ENCODE data around the gene OS9. TPM values are rescaled to one million over a fixed set of nuclear protein-coding genes. Genes with fewer than 3 reads are reported as not detected.

OS9 gene
- total RNA-seq, 1 experiment from 2014 or later = 244 TPM

DNA sequence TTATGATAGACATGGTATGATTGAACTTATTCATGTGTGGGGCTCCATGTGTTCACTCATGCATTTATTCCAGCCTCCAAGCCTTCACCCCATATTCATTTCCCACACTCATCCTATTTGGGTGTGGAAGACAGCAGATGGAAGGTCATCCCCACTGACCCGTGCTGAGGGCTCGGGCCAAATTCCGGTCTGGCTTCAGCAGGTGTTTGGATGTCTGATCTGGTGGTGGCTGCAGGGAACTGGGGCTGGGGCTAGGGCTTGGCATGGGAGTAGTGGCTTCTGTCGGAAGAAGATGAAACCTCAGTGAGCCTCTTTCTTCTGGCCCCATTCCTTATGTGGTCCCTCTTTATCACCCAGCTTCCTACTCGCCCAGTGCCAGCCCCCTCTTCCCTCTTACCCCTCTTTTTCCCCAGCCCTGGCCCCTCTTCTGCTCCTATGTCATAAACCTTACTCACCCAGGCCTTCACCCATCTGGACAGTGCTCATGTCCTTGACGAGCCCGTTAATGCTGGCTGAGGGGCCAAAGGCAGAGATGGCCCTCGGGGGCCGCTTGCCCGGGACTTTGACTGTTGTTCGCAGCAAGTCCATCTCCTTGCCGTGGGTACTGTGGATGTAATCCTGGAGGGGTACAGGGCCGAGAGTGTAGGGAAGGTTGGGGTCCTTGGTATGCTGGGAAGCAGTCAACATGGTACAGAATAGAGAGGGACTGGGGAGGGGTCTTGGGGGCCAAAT lies 36.6 kb downstream of the OS9 start:
- in situ Hi-C loops (cut with HindIII; ENCODE audit: low pct_unique_long_range_greater_than_20kb, low sequenced_read_pairs) = no loop called here
- no peak for DNase-seq (ENCODE audit: low read depth, low spot score)

DNA sequence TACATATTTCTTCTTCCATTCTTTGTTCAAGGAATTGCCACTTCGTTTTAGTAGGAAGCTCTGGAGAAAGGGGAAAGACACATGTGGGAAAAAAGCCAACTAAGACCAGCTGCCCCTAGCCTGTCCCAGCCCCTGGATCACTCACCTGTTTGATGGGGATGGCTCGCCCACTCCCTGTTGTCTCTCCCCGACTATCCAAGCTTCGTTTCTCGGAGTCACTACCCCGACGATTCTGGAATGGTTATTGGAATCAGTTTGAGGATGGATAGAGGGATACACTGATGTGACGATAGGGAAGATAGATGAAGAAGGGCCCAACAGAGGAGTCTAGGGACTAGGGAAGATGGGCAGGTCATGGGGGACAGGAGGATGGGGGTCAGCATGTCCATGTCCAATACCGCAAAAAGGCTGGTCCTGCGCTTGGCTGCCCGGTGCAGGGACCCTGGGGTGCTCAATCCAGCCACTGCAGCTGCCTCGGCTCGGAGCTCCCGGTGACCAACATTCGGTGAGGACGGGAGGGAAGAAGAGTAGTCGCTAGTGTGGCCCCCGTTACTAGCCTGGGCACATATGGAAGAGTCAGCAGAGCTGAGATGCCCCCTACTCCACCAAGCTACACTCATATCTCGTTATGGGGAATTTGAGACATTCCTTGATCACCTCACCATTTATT lies 37.6 kb downstream of the OS9 start:
- in situ Hi-C loops (cut with HindIII; ENCODE audit: low pct_unique_long_range_greater_than_20kb, low sequenced_read_pairs) = no loop called here
- DNase-seq (ENCODE audit: low read depth, low spot score) = no peak

DNA sequence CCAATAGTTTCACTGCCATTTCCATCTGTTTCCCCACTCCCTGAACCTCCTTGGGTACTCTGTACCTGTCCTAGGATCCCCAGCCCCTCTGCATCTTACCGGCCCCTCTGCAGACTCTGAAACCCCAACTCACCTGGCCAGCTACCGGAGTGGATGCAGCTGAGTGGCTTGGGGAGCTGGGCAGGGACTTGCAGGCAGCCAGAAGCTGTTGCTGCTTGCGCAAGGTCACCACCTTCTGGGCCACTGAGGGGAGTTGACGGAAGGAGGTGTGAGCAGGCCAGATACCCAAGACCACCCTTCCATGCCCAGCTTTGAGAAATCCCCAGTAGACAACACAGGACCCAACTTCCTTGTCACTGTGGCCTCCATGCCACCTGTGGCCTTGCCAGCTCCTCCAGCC lies 38.3 kb downstream of the OS9 start:
- no peak for DNase-seq (ENCODE audit: low read depth, low spot score)
- in situ Hi-C loops (cut with HindIII; ENCODE audit: low pct_unique_long_range_greater_than_20kb, low sequenced_read_pairs) = no loop called here

DNA sequence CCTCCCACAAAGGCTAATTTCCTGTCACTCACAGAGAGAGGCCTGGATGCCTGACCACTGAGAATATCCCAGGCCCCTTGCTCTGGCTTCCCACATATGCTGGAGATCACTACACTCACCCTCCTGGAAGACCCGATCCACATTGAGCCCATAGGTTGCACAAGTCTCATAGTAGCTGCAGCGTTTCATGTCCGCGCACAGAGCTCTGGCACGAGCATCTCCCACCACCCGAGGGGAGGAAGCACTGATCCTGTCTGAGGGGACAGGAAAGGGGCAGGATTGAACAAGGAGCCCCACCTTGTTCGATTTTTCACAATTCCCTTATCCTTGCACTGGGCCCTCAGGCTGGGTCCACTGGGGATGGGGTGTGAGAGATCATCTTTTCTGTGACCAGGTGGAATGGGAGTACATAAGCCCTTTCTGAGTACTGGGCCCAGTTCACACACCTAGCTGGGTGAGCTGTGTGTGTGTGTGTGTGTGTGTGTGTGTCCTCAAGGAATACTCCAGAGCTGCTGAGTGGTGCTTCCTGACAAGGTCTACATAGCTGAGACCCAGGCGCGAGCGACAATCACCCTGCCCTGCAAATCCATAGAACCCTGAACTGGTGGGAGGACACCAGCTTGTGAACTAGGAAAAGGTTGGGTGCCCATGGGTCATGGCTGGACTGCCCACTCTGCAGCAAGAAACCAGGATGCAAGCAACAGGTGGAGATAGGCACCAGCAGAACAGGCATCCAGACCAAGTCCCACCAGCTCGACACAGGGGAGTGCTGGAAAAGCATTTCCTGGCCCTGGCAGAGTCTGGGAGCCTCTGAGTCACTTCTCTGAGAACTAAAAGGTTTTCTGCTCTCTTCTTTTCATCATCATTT lies 39.0 kb downstream of the OS9 start:
- in situ Hi-C loops (cut with HindIII; ENCODE audit: low pct_unique_long_range_greater_than_20kb, low sequenced_read_pairs) = no loop called here
- DNase-seq (ENCODE audit: low read depth, low spot score) = no peak

DNA sequence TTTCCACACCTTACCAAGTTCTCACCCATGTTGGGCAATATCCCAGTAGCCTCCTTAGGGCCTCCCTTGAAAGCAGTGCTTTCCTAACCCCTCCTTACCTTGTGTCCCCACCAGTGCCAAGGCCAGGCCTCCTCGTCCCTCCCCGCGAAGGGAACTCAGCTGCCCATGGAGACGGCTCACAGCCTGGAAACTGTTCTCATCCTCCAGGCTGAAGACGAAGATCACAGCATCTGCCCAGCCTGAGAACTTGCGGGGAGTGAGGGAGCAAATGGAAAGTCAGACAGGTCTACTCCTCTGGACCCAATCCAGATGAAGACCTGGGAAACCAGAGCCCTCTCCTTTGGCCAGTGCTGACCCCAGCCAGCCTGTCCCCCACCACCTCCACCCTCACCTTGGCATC lies 40.0 kb downstream of the OS9 start:
- in situ Hi-C loops (cut with HindIII; ENCODE audit: low pct_unique_long_range_greater_than_20kb, low sequenced_read_pairs) = no loop called here
- no peak for DNase-seq (ENCODE audit: low read depth, low spot score)

DNA sequence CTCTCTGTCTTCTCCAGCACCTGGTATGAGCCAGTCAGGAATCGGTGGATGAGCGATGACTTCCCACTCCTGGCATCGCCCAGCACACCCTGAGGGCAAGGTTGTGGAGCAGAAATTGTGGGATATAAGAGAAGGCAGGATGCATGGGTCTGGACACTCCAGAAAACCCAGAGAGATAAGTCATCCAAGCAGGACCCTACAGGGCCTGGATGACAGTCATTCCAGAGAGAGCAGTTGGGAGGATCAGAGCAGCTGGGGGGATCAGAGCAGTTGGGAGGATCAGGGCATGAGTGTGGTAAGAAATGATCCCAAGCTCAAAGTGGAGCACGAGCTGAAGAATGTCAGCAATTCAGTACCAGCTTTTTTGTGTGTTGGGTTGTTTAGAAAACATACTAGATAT lies 40.7 kb downstream of the OS9 start:
- DNase-seq (ENCODE audit: low read depth, low spot score) = no peak
- in situ Hi-C loops (cut with HindIII; ENCODE audit: low pct_unique_long_range_greater_than_20kb, low sequenced_read_pairs) = no loop called here

DNA sequence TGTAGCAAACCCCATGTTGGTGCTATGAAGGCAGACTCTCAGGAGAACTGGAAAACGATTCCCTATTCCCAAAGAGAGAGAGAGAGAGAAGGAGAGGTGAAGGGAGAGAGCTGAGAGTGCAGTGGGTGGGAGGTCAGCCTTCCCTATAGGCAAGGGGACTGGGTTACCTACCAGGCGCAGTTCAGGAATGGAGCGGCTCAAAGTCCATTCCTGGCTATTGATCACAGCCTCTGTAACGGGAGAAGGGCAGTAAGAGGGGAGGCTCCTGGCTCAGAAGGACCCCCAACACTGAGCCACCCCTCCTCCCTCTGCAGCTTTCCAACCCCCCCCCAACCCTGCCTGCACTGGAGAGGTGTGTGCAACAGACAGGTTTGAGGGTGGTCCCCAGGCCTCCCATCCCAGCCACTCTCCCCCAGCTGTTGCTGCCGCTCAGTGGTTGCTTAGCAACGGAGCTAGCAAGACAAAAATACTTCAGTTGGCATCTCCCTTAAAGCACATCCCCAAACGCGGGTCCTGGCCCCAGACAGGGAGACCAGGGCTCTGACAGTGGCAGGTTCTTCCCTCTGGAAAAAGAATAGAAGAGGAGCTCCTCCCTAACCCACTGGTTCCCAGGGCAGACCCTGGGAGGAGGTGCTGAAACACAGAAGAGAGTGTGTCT lies 41.4 kb downstream of the OS9 start:
- DNase-seq (ENCODE audit: low read depth, low spot score) = no peak

DNA sequence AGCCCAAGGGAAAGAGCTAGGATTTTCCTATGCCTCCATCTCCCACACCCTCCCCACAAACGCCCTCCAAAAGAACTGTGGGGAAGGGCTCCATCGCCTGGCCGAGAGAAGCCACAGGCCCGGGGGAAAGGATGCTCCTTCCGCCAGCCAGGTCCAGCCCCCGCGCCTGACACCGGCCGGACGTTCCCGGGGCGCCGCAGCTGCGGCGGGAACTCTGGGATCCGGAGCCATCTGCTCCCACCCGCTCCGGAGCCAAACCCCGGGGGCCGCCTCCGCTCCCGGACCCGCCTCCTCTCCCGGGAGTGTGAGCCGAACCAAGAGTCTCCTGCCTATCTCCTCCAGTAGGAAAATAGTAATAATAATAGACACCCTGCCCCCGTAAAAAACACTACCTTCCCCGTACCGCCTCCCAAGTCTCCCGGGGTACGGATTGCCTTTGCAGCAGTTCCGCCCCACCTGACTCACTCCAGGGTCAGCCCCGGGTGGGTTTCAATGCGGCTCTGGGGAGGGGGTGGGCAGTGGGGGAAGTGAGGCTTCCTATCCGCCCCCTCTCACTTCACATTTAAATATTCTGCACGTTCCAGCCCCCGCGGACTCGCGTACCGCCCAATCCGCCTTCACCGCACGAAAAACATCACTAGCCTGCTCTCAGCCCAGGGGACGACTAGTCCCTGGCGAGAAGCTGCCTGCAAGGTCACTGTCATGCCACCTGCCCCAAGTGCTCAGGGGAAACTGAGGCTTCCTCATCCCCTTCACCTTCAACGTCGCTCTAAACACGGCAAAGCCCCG lies 42.2 kb downstream of the OS9 start:
- in situ Hi-C loops (cut with HindIII; ENCODE audit: low pct_unique_long_range_greater_than_20kb, low sequenced_read_pairs) = no loop called here
- DNase-seq (ENCODE audit: low read depth, low spot score) = peak; percentile 59

More for the DNA sequence above, 41.4 kb downstream of the OS9 start:
- in situ Hi-C loops (cut with HindIII; ENCODE audit: low pct_unique_long_range_greater_than_20kb, low sequenced_read_pairs) = no loop called here

DNA sequence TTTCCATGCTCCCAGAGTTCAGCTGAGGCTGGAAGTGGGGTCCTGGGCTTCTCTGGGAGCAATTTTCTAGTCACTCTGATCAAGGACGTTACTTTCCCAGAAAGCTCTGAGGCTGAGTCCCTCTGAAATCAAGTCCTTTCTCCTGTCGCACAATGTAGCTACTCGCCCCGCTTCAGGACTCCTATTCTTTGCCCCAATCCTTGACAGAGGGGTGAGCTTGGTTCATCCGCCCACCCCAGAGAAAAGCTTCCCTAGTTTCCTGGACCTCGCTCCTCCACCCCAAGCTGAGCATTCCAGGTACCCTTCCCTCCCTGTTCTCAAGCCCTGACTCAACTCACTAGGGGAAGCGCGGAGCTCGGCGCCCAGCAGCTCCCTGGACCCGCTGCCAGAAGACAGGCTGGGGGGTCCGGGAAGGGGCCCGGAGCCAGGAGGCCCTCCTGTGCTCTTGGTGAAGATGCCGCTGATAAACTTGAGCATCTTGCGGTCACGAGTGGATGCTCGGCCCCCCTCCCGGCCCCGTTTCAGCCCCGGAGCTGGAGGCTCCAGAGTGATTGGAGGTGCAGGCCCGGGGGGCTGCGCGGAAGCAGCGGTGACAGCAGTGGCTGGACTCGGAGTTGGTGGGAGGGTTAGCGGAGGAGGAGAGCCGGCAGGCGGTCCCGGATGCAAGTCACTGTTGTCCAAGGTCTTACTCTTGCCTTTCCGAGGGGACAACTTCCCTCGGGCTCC lies 43.0 kb downstream of the OS9 start:
- in situ Hi-C loops (cut with HindIII; ENCODE audit: low pct_unique_long_range_greater_than_20kb, low sequenced_read_pairs) = no loop called here
- no peak for DNase-seq (ENCODE audit: low read depth, low spot score)

DNA sequence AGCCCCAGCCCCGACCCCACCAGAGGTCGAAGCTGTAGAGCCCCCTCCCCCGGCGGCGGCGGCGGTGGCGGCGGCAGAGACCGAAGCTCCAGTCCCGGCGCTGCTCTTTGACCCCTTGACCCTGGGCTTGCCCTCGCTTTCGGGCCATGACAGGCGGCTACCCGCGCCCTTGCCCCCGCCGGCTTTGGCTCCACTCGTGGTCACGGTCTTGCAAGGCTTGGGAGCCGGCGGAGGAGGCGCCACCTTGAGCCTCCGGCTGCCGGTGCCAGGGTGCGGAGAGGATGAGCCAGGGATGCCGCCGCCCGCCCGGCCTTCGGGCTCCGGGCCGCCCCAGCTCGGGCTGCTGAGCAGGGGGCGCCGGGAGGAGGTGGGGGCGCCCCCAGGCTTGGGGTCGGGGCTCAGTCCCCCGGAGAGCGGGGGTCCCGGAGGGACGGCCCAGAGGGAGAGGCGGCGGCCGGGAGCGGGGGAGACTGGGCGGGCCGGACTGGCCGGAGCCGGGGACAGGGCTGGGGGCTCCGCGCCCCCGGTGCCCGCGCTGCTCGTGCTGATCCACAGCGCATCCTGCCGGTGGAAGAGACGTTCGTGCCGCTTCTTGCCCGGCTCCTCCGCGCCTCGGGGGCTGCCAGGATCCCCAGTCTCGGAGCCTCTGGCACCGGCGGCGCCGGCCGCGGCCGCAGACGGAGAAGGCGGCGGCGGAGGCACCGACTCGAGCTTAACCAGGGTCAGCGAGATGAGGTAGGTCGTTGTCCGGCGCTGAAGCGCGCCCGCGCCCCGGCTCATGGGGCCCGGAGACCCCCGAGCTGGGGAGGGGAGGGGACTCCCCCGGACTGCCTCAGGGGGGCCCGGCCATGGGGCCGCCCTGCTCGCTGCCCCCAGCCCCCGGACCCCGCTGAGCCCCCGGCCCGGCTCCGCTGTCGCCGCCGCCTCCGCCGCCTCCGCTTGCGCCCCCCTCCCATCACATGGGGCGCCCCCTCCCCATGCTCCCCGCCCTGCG lies 43.8 kb downstream of the OS9 start:
- in situ Hi-C loops (cut with HindIII; ENCODE audit: low pct_unique_long_range_greater_than_20kb, low sequenced_read_pairs) = no loop called here
- DNase-seq (ENCODE audit: low read depth, low spot score) = no peak

DNA sequence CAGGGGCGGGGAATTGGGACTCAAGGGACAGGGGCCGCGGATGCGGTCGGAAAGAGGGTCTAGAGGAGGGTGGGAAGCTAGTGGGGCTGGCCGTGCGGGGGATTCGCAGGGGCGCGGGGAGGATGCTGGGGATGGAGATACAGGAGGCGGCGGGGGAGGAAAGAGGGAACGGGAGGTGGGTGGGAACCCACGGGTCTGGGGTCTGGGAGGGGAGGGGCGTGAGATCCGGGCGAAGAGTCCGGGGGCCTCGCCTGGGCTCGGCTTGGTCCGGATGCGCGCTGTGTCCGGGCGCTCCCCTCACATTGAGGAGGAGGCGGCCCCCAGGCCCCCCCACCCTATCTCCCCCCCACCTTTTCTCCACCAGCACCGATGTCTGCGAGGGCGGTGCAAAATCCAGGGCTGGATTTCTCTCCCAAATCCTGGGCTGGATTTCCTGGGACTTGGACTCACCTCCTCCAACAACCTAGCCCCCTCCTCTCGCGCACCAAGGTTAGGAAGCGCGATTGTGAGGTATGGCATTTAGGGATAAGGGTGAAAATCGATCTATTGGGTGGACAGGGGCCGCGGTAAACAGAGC lies 44.8 kb downstream of the OS9 start, which contains the start of gene AGAP2:
Gene AGAP2, minus strand, starts transcription at position 82 of the 577 bp plus-strand sequence. CDS start 496 bp downstream, outside the sequence.
- DNase-seq (ENCODE audit: low read depth, low spot score) = peak; percentile 49
- in situ Hi-C loops (cut with HindIII; ENCODE audit: low pct_unique_long_range_greater_than_20kb, low sequenced_read_pairs) = no loop called here

DNA sequence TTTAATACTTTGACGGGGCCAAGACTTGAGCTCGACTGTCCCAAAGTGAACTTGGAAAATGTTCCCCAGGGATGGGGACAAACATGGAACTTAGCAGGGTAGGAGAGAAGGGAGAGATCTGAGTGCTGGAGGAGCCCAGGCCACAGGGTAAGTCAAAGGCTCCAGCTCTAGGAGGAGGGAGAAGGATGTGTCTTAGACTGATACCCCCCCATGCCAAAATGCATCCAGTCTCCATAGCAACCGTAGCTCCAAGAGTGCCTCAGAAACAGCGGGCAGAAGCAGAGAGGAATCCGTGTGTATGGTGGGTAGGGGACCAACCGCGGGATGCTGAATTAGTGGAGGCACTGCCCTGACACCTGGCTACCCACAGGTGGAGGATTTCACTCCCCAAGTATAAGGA lies 45.5 kb downstream of the OS9 start:
- no peak for DNase-seq (ENCODE audit: low read depth, low spot score)
- in situ Hi-C loops (cut with HindIII; ENCODE audit: low pct_unique_long_range_greater_than_20kb, low sequenced_read_pairs) = no loop called here

DNA sequence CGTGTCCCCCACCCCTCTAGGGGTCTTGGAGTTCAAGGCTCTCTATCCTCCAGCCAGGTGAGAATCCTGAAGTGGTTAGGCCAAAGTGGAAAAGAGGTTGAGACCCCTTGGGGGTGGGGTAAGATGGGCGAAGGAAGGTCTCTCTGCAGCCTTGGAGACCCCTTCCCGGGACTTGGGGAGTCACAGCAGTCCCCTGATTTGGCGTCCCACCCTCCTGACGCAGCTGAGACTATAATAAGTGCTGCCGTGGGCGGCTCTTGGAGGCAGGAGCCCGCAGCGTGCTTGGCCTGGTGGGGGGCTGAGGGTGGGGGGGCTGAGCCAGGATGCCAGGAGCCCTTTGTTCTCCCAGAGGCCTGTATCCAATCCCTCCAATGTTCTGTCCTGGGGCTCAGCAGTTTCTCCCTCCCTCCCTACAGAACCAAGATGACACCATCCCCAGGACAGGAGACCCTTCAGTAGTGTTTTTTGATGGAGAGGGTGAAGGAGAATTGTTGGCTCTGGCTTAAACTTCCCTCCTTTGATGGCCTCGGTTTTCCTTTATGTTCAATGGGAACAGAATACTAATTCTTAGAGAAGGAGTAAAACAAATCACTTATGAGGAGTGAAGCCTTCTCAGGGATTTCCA lies 46.1 kb downstream of the OS9 start:
- DNase-seq (ENCODE audit: low read depth, low spot score) = no peak
- in situ Hi-C loops (cut with HindIII; ENCODE audit: low pct_unique_long_range_greater_than_20kb, low sequenced_read_pairs) = no loop called here

DNA sequence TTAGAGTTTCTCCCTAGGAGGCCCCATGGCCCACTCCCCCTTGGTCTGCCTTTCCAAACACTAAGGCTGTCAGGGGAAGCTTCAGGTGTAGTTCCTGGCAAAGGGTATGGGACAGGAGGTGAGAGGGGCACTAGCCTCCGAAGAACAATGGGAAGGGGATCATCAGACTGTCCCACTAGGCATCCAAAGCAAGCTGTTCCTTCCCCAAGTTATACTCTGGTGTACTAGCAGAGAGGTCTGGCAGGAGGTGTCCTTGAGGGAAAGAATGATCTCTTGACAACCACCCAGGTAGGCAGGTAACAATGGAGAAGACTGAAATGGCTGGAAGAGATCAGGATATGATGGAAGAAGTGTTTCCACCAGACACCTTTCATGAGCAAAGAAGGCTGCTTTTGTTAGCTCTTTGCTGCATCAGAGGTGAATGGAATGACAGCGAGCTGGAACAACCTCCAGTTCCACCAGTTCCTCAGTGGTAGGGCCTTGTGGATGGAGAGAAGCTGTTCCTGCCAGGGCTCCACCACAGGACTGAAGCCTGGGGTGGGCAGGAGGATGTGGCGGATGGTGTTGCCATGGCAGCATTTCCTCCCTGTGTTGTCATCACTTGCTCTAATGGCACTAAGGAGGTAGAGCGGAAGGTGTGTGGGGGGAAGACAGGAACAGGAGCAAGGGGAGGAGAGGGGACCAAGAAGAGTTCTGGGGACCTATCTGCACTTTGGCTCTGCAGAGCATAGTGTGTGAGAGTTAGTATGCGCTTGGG lies 46.9 kb downstream of the OS9 start:
- no peak for DNase-seq (ENCODE audit: low read depth, low spot score)
- in situ Hi-C loops (cut with HindIII; ENCODE audit: low pct_unique_long_range_greater_than_20kb, low sequenced_read_pairs) = no loop called here

Data from SK-MEL-5 (cell line).